NCI-H2227 (cell line): Measurements from ENCODE around the gene KCNC2.
"Not testable (repeated sequence)": the region's sequence is repeated elsewhere in the genome, so short reads cannot be mapped to it uniquely, and the experiment has no call there.

Experiments
- DNase-seq: peaks from one replicate; lab custom pipeline; 2025; ENCODE audit not compliant: unreplicated experiment; lab: John Stamatoyannopoulos, UW

Gene KCNC2

DNA sequence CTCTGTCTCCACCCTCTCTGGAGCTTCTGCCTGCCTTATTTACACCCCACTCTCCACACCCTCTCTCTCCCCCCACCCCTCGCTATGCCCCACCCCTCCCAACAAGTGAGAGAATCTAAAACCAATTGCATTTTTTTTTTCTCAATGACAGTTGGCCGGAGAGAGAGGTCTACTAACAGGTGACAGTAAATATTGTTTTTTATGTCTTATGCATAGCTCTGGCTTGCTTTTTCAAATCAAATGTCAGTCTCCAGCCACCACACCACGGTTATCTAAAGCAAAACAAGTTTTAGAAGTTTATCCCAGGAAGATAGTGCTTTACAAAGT, at the start of gene KCNC2:
Gene KCNC2 (minus strand): TSS at position 28 of the 327 bp plus-strand sequence.
- DNase-seq, result no peak

GRCh38 chr12:75259143-75259542, 49.5 kb upstream of the KCNC2 start:
- DNase-seq, result no peak

- DNase-seq, result no peak
These were observed 47.9 kb upstream of the KCNC2 start for GRCh38 chr12:75257510-75257909.

DNA sequence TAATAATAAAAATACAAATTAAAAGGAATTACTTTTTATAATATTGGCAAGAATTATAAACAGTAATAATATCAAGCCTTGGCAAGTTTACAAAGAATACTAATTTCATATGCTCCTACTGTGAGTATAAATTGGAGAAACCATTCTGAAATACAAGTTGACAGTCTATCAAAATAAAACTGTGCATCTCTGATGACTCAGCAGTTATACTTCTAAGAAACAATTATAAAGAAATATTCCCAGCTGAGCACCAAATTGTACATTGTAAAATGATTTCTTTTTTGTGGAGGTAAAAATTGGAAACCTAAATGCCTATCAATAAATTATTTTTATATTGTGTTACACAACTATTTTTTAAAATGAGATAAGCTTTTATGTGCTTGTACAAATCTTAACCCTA, 35.5 kb upstream of the KCNC2 start:
- DNase-seq, result no peak

- DNase-seq, result no peak
These were observed 30.3 kb upstream of the KCNC2 start for GRCh38 chr12:75239987-75240386.

DNA sequence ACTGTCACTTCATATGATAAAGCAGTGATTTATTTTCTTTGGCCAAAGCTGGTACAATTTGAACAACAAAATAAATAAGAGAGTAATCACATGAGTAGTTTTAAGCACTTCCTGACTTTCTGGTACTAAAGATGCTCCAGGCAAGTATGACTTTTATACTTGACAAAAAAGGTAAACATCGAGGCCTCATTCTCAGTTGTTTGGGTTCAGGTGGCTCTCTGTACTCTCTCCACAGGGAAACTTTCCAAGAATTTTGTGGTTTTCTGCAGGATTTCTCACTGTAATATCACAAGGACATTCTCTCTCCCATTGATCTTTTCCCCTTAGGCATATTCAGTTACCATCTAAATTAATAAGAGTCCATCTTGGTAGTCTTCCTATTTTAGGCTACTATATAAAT, 26.6 kb upstream of the KCNC2 start:
- no peak for DNase-seq

DNA sequence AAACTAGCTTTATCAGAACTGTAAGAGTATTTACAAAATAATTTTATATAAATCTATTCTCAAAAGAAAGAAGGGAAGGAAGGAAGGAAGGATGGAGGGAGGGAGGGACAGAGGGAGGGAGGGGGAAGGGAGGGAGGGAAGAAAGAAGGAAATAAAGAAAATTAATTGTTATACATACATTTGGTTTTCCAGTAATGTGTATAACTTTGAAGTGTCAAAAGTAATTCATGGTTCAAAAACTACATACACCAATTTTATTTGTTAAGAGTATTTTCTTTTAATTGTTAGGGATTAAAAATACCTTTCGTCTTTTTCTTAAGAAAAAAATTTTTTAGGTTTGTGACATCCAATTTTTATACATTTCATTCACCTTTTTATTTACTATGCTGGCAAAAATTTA, 17.5 kb upstream of the KCNC2 start:
- DNase-seq, result no peak

DNA sequence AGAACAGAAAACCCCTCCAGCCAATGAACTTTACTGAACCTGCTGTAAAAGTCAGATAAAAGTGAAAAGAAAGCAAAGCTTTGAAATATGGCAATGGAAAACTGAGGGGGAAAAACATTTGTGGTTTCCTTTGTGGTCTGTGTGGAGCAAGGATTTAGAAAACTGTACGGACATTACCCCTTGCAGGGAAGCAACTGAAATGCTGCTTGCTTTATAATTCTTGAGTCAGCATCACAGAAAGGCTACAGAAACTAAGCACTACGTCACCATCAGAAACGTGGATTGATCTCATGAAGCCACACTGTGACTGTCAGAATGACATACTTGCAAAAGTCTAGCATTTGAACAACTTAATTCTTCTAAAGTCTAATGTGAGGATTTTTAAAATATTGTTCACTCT, 2.4 kb upstream of the KCNC2 start:
- DNase-seq, result no peak

DNA sequence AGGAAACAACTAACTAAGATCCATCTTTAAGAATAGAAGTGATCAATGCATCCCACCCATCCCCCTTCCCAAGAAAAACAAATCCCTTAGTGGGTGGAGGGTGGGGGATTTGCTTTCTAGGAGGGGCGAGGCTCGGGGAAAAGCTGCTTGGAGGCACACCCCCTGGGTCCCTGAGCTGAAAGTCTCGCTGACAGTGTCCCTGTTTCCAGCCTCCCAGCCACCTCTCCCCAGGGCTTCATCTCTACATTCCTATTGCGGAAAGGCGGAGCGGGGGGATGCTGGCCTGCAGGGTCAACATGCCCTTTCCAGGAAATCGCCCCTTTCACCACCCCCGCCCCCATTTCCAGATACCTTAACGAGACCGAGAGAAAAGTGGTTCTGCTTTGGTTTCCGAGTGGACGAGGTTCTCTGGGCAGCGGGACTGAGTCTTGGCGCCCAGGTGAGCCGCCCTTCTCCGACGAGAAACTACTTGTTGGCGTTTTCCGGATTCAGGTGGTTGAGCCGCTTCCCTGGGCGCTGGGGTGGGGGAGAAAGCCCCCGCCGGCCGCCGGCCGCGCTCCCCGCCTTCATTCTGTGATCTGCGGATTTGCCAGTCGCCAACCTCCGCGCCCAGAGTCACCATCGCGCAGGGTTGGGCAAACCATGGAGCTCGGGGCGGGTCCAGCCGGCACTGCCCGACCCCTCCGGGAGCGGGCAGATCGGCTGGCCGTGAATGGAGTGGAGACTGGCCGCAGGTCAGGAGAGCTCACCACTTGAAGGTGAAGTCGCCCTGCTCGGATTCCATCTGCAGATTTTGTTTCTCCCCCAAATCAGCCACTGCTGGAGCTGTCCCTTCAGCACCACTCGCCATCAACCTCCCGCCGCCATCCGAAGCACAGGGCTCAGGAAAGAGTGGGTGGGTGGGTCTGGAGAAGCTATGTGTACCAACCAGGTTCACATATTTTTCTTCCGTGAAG, 505 bp downstream of the KCNC2 start:
- DNase-seq, result peak; percentile 51

GRCh38 chr12:75207338-75208083, 2.1 kb downstream of the KCNC2 start:
- no peak for DNase-seq

- DNase-seq, result no peak
These were observed 4.1 kb downstream of the KCNC2 start for GRCh38 chr12:75205558-75205957.

DNA sequence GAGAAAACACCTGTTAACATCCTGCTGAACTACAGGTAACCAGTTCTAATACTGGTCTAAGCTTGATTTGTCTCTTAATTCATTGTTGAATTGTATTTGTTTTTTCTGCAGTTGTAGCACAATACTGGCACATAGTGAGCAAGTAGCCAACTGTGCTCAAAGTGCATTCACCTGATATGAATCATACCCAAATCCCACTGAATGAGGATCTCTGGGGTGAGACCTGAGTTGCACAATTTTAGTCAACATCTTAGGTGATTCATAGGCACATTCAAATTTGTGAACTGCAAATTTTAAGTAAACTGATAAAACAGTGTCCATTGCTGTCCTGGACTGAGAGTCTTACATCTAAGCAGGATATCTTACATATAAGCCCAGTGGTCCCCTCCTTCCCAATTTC, 12.8 kb downstream of the KCNC2 start:
- DNase-seq, result no peak

- DNase-seq, result no peak
These were observed 13.2 kb downstream of the KCNC2 start for GRCh38 chr12:75196408-75196807.

DNA sequence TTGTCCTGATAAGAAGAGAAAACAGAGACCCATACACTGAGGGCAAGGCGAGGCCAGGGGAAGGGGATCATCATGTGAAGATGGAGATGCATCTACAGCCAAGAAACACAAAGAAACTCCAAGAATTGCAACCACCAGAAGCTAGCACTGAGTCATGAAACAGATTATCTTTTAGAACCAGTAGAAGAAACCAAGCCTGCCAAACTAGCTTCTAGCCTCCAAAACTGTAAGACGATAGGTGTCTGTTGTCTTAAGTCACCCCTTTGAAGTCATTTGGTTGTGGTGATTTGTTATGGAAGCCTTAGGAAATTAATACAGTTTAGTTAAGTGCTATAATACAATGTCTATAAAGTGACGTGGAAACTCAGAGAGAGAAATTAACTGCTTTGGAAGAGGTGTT, 15.4 kb downstream of the KCNC2 start:
- DNase-seq, result no peak

- no peak for DNase-seq
These were observed 17.4 kb downstream of the KCNC2 start for GRCh38 chr12:75192196-75192595.

- DNase-seq, result no peak
These were observed 18.8 kb downstream of the KCNC2 start for GRCh38 chr12:75190846-75191245.

- DNase-seq, result not testable (repeated sequence)
These were observed 23.8 kb downstream of the KCNC2 start for GRCh38 chr12:75185881-75186280.

DNA sequence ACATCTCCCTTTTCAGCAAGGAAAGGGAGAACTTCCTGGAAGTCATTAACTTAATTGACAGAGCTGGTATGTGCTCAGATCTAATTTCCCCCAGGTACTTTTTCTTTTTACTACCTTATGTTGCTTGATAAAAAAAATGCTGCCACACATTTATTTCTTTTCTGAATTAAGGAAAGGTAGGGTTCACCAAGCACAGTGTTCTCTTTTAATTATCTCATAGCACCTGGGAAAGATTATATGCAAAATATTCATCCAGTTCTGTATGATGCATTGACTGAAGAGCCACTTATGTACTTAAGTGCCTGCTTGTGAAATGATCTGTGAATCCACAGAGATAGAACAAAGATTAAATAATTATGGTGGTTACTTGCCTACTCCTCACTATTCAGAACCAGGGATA, 25.1 kb downstream of the KCNC2 start:
- no peak for DNase-seq

DNA sequence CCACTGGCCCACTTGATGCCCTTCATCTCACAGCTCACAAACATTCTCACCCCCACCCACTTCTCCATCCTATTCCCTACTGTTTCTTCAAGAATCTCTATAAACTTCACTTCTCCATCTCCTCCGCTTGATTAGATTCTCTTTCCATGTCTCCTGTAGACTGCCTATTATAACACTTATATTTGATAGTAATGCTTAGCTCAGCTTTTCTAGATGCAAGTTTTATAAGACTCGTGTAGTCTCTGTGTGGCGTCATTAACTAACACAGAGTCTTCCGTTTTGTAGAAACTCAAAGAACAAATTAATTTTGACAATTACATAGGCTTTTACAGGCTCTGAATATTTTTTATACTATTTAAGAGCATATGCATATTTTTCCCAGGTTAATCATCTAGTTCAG, 25.7 kb downstream of the KCNC2 start:
- DNase-seq, result no peak

DNA sequence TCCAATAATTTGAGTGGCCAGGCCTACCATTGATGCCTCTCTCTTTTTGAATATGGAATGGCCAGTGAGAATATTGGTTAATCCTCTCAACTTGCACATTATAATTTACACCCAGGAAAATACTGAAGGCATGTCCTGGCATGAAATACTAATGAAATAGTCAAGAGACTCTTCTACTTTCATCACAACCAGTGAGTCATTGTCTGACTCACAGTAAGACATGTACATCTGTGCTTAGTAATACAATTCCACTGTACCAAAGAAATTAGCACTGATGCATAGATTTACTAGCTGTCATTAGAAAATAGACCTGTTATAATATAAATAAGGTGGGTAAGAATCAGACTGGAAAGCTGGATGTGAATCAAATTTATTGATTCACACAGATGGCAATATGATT, 31.6 kb downstream of the KCNC2 start:
- DNase-seq, result no peak

DNA sequence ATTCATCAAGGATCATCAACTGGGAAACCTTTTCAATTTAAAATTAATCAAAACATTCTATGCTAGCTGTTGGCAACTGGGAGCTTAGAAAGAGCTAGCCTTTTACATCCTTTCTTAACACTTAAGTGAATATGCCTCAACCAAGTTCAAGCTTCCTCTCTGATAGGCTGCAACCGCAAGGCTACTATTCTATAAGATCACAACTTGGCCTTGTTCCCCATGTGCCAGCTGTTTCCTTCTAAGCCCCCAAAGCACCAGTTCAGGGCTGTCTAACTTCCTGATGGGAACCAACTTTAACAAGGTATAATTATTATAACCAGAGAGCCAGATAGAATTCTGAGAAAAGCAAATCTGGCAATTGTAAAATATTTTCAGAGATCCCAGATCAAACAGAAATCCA, 37.0 kb downstream of the KCNC2 start:
- DNase-seq, result no peak

DNA sequence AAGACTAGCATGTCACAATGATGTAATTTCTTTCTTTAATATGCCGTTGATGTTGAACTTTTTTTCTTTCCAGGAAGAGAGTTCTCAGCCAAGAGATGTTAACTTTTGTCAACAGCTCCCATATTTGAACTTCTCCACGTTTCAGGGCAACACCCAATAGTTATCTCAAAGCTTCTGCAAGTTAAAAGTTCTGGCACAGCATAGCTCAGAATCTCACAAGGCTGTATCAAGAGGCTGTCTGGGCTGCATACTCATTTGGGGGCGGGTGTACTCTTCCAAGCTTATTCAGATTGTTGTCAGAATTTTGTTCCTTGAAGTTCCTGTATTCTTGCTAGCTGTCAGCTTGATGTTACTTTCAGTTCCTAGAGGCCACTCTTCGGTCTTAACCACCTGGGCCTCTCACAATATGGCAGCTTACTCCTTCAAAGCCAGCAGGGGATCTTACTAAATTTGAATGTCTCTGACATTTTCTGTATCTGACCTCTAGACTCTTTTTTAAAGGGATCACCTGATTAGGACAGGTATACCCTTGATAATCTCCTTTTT, 38.9 kb downstream of the KCNC2 start:
- no peak for DNase-seq
